ACHN (cell line): Measurements from ENCODE around the gene HDDC2.
A peak's percentile ranks its signal among the peaks of the same experiment; 100 is the strongest.

Experiments
- DNase-seq: peaks from one replicate; pipeline ENCODE4 v3.0.0-alpha.2; 2015
- in situ Hi-C: cut with HindIII; loops from 2 replicates; pipeline ENCODE4 v1.10.0; 2017; ENCODE audit warnings: low sequenced_read_pairs, low pct_ligation_motif_present, low pct_unique_long_range_greater_than_20kb

HDDC2 gene

DNA sequence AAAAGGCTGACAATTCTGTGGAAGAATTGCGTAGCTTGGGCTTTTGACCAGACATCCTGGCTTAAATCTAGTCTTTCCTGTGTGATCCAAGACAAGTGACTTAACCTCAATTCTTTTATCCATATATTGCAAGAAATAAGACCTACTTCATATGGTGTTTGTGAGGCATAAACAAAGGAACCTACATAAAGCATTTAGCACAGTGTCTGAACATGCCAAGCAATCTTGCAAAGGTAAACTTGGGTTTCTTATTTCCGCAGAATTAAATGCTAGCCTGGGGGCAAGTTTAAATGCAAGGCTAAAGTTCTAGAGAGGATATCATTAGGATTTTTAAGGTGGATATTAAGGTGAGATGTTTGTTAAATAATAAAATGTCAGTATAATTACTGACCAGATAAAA, 47.9 kb downstream of the HDDC2 start:
- DNase-seq = no peak
- in situ Hi-C loops = no loop called here

DNA sequence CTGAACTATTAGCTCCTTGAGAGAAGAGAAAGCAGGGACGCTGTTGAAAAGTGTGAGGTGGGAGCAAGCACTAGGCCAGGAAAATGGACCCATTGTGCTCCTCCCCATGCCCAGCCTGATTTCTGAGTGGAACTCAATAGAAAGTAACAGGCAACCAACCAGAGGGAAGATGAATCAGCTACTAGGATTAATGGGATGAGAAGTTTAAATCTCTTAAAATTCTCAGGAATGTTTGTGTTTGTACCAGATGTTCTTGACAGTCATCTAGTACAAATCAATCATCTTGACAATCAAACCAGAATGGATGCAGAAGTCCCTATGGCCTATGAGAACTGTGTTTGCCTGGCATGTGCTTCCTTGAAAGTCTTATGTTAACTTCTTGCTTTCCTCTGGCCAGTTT, 48.9 kb downstream of the HDDC2 start:
- in situ Hi-C loops = no loop called here
- no peak for DNase-seq

DNA sequence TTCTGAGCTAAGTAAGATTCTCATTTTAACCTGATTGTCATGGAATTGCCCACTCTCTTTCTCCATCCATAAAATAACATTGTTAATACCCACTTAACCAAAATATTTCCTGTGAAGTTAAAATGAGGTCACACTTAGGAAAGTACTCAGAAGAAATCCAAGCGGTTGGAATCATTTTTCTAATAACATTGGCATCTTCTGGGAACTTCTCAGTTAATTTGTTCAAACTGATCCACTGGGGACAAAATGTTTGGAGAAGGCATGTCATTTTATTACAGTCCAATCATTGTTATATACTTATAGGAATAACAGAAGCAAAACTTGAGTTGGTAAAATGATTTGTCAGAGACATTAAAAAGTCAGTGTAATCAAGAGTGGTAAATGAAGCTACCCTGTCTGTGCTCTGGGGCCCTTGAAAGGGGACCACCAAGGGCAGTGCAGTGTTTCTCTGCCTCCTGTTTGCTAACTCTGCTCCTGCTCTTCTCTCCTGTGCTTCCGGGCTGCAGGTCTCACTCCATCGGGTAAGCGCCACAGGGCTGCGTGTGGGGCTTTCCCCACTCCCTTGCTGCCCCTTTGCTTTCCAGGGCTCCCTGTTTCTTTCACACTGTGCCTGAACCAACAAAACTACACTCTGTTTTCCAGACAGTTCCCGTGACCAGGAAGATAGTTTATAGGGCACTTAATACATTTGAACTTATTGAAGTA, 50.1 kb downstream of the HDDC2 start:
- in situ Hi-C loops = no loop called here
- DNase-seq = peak; percentile 53

DNA sequence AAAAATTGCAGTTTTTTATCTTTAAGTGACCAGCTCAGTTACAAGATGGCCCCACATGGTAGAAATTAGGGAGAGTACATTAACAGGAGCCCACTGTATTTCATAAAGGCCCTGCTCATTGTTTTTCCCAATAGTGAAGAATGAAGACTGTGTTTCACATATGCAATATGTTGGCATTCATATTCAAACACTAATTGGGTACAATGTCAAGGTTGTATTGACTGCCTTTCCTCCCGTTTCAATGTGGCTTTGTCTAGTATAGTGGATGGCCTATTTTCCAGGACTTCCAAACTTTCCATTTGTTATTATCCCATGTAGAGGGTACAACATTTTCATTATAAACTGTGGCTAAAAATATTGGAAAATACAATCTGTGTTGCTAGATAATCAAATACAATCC, 51.3 kb downstream of the HDDC2 start:
- in situ Hi-C loops = no loop called here
- no peak for DNase-seq

DNA sequence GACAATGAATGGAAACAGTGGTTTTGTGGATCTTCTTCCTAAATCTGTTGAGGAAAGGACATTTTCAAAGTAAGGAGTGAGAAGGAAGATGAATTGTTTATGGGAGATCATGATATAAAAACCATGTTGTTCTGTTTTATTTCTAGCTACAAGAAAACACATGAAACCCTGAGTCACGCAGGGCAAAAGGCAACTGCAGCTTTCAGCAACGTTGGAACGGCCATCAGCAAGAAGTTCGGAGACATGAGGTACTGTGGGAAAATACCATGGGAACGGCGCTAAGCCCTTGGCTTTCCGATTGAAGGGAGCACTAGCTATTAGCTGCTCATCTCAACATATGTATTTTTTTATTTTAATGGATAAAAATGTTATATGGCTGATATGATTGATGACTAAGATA, 53.6 kb downstream of the HDDC2 start:
- DNase-seq = no peak
- in situ Hi-C loops = no loop called here

DNA sequence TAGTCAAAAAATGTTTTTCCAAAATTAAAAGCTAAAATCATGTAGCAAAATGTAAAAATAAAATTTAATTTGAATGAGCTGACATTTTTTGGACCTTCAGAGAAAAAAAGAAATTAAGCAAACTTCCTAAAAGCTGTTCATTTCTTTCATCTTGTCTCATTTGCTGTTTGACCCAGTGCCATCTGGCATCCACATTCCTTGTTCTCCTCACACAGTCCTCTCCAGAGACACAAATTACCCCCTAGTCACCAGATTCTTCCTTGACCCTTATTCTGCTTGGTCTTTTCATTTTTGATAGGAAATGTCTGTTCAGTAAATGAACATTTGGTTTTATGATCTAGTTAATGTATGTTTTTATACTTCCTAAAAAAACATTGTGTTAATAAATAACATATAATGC, 55.2 kb downstream of the HDDC2 start:
- DNase-seq = no peak
- in situ Hi-C loops = no loop called here

DNA sequence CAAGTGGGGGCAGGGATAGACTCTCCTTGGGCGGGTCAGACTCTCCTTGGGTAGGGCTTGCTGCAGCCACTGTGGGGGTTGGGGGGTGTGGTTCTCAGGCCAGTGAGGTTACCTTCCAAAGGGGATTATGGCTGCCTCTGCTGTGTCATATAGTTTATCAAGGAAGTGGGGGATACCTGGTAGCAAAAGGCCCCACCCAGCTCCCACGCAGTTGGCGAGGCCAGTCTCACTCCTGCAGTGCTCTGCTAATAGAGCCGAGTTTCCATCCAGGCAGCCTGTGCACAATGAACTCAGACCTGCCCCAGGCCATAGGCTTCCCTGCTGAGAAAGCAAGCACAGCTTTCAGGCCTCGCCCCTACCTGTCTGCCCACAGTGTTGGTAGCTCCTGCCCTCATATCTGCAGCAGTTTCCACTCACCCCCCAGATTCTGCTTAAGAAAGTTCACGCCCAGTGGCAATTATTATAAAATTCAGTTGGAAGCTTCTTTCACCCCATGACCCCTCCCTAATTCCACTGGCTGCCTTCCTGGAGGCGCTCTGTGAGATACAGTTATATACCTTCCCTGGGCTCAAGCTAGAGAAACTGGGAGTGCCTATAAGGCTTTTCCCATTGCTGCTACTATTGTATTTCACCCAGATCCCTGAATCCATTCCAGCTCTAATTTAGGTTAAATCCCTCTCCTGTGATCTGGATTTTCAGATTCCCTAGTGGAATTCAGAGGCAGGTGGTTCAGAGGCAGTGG, 56.1 kb downstream of the HDDC2 start:
- DNase-seq = no peak
- in situ Hi-C loops = no loop called here

DNA sequence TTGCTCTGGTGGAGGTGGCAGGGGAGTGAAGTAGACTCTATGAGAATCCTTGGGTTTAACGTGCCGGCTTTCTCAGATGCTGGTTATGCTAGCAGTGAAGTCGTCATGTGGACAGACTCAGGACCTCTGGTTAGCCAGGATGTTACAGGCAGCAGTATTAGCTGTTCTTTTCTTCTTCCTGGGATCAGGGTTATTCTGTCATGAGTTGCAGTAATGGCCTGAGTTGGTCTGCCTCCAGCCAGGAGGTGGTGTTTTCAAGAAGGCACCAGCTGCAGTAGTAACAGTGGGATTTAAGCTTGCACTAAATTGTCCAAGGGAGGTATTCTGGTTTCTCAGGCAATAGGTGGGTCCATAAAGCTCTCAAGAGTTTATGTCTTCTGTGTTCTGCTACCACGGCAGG, 56.7 kb downstream of the HDDC2 start:
- in situ Hi-C loops = no loop called here
- no peak for DNase-seq

DNA sequence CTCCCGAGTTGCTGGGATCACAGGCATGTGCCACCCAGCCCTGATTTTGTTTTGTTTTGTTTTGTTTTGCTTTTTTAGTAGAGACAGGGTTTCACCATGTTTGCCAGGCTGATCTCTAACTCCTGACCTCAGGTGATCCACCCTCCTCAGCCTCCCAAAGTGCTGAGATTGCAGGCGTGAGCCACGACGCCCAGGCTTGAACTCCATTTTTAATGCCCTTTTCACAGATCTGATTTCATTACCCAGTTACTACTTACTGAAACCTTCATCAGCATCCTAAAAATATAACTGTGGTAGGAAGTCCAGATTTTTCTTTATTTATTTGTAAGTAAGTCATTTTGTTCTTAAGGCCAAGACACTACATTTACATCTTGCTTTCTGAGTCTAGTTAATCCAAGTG, 64.0 kb downstream of the HDDC2 start:
- DNase-seq = no peak
- in situ Hi-C loops = no loop called here

DNA sequence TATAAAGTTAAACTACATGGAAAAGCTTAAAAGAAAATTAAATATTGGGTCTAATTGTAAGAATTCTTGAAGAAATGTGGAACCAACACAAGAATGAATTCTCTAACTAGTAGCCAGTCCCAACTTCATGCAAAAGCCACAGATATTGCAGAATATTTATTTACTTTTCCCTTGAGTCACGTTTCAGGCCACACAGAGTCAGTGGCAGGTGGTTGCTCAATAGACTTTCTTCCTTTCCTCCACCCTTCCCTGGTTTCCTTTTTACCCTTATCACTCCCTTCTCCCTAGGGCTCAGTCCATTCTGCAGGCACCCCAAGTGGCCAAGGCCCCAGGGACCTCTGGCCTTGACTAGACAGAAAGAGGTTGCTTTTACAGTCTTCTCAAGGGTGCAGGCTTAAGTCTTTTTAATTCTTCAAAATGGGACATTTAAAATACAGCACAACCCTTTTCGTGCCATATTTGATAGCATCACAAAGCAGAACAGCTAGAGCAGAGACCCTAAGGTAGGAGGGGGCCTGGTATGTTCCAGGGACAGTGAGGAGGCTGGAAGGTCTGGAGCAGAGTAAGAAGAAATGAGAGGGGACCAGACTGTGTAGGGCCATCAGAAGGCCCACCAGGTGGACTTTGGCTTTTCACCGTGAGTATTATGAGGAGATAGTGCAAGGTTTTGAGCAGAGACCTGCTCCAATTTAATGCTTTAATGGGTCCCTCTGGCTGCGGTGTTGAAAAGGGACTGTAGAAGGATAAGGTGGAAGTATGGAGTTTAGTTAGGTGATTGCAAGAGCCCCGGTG, 65.0 kb downstream of the HDDC2 start:
- no peak for DNase-seq
- in situ Hi-C loops = no loop called here

DNA sequence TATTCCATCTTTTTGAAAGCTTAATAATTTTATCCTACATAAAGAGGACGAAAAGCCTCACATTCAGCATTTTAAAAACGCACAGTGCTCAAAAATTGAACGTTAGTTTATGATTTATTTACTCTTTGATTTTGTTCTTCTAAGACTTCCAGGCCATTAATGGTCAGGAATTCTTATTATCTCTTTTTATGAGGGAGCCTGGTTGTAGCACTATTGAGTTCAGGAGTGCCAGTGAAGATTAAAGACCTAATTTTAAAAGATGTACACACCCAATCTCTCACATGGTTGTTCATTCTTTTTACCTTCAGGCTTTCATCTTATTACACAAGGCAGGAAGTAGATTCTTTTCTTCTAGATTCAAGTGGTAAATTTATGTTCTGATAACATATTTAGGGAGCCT, 68.6 kb downstream of the HDDC2 start:
- in situ Hi-C loops = no loop called here
- DNase-seq = no peak

DNA sequence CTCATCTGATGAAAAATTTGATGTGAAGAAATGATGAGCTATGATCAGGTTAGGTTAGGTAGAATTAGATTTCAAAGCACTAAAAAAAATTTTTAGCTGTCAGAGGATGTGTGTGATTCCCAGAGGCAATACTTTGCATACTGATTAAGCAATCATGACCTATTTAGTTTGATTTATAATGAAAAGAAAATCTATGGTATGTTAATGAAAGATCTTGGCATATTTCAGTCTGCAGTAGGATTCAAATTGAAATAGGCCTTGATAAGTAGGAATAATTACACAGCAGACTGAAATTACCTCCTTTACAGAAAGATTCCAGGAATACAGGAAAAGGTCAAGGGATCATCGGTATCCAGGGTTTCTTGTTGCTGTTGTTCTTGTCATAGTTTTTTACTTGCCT, 69.3 kb downstream of the HDDC2 start:
- no peak for DNase-seq
- in situ Hi-C loops = no loop called here

DNA sequence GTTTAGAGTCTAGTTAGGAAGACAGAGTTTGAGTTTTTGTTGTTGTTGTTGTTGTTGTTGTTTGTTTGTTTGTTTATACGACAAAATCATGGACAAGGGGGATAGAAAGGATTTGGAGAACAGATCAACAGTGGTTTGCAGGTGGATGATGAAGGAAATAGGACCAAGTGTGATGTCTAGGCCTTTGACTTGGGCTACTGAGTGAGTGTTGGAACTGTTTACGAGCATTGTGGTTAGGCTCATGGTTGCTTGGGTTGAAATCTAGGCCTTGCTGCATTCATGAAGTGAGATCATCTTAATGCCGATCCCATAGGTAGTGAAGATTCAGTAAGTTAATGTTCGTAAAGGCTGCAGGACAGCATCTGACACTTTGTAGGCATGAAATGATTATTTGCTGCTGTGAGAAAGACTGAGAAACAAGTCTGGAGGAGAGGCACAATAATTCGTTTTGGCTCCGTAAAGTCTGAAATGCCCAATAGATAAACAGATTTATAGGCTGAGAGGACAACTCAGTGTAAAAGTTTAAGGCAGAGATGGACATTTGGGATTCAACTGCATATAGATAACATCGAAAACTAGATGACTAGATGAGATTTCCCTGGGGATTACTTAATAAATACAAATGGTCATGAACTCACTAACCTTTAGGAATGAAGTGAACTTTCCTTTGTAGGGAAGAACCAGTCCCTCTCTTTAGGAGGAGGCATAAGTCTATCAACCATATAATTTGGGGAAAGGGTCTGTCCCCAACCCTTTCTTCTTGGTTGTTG, 70.0 kb downstream of the HDDC2 start:
- in situ Hi-C loops = no loop called here
- DNase-seq = no peak

DNA sequence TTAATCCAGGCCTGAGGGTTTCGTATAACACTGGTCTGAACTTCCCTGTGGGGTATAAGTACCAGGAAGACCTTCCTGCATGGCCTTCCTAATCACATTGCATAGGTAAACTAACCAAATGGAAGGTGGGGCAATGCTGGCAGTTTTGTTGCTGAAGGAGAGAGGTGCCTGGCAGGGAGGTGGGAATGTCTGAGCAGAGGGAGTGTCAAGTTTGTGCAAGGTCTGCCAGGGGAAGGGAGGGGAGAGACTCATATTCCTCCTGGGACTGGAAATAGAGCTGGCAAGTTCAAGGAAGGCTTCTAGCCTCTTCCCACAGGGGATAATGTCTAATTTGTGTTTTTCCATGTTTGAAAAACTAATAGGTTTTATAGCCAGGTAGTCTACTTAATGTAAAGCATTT, 70.6 kb downstream of the HDDC2 start:
- in situ Hi-C loops = no loop called here
- DNase-seq = no peak

DNA sequence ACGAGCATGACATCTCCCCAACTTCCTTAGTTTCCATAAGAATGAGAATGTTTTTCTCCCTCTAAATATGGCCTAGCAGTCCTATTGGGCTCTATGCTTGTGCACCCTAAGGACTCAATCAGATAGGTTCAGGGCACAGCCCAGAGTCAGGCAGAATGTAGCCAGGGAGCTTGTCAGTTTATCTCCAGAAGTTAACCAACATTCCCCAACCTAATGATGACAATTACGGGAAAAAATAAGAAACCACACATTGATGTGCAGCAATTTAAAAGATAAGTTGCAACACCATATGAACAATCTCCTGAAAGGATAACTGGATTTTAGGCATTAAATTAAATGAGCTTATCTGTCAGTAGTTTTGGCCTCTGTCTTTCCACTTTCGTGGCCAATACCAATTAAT, 71.1 kb downstream of the HDDC2 start:
- DNase-seq = no peak
- in situ Hi-C loops = no loop called here

DNA sequence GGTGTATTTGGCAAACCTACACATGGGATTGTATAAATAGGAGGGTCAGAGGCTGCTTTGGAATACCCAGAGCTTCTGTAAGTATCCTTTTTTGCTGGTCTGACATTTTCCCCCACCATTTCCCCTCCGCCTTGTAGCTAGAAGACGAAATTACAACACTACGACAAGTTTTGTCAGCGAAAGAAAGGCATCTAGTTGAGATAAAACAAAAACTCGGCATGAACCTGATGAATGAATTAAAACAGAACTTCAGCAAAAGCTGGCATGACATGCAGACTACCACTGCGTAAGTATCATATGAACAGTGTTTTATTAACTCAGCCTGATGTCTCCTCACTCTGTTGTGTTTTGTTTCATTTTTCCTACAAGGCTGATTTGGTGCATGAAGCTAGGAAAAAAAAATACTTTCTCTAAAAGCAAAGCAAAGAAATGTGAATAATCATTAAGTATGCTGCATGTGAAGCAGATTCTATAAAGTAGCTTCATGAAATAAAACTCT, 72.7 kb downstream of the HDDC2 start:
- DNase-seq = no peak
- in situ Hi-C loops = no loop called here

DNA sequence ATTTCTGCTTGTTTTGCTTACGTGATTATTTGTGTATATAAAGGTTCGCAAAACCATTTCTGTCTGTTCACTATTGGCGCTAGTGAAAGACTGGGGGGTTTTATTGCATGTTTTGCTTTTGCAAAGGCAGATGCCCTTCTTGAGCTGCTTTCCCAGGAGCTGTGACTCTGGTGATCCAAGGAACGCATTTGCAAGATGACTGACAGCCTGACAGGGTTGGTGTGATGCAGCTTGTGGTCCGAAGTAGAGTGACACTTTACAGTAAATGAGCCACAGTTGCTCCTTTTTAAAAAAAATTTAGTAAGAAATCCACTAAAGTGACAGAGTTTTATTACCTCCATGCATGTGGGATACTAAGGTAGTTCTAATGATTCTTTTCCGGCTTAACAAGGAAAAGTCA, 74.5 kb downstream of the HDDC2 start:
- no peak for DNase-seq
- in situ Hi-C loops = no loop called here
